CD4-positive, alpha-beta T cell treated with Interleukin-1 beta for 1 hour (primary cell): Measurements from ENCODE around the gene GDPD1.
"Not testable (repeated sequence)": the region's sequence is repeated elsewhere in the genome, so short reads cannot be mapped to it uniquely, and the experiment has no call there.

Experiments
- DNase-seq, 2 donors: peaks; one replicate each; pipeline ENCODE4 v3.0.0-alpha.2; 2020 to 2022

Gene GDPD1

DNA sequence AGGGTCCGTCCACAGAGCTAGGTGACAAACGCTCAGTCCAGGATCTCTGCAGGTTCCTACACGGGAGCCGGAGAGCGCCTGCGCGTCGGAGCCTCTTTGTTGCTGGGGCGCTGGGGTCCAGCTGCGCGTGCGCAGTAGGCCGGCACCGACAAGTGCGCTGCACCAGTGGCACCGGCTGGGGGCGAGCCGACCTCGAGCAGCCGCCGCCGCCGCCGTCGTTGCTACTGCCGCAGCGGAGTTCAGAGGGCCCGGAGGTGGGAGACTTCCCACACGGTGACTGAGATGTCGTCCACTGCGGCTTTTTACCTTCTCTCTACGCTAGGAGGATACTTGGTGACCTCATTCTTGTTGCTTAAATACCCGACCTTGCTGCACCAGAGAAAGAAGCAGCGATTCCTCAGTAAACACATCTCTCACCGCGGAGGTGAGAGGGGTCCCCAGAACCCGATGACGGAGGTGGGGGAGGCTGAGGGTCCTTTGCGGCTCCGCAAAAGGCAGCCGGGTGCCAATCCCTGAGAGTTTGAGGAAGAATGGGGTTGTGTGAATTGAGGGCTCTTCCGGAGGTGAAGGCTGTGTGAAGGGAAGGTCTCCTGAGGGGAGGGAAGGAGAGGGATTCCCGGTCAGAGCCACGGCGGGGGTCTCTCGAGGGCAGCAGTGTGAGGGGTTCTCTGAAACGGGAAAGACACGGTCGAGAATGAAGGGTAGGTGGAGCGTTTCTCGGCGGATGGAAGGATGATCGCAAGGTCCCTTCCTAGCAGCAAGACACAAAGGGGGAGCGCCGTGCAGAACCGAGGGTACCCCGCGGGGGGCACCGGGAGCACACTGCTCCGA, at the start of gene GDPD1:
Gene GDPD1, plus strand, starts transcription at position 184 of the 831 bp plus-strand sequence. Its CDS starts 99 bp downstream, at position 283.
- peak; percentile 97 to 98 for DNase-seq

DNA sequence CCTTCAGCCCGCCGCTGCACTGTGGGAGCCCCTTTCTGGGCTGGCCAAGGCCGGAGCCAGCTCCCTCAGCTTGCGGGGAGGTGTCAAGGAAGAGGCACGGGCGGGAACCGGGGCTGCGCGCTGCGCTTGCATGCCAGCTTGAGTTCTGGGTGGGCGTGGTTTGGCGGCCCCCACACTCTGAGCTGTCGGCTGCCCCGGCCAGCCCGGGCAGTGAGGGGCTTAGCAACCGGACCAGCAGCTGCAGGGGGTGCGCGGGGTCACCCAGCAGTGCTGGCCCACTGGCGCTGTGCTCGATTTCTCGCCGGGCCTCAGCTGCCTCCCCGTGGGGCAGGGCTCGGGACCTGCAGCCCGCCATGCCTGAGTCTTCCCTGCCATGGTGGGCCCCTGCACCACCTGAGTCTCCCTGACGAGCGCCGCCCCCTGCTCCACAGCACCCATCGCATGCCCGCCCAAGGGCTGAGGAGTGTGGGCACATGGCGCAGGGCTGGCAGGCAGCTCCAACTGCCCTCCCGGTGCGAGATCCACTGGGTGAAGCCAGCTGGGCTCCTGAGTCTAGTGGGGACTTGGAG, 47.8 kb upstream of the GDPD1 start:
- no peak for DNase-seq

DNA sequence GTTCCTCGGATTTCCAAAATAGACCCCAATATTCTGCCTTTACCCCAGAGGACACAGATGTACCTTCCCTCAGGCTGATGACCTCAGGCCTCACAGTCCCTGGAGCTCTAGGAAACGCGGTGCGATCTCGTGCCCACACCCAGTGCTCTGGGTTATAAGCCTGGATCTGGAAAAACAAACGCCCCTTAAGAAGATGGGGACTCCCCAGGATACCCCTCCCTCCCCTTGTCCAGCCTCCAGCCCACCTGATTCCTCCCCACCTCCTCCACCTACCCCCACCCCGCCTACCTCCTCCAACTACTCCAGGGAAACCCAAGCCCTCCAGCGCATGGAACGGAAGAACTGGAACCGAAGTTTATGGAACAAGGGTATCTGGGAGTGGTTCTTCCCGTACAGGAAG, 45.6 kb upstream of the GDPD1 start:
- DNase-seq, result no peak

DNA sequence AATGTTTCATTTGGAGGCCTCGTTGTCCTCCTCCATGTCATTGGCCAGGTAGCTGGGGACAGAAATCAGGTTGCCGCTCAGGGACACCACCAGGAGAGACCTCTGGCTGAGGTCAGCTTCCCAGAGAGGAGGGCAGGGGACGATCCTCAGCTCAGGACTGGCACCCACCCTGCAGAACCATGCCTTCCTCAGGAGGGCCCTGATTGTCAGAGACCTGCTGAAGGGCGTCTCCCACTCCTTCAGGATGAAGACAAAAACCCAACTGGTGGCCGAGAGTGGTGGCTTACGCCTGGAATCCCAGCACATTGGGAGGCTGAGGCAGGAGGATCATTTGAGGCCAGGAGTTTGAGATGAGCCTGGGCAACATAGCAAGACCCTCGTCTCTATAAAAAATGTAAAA, 45.2 kb upstream of the GDPD1 start:
- no peak for DNase-seq

DNA sequence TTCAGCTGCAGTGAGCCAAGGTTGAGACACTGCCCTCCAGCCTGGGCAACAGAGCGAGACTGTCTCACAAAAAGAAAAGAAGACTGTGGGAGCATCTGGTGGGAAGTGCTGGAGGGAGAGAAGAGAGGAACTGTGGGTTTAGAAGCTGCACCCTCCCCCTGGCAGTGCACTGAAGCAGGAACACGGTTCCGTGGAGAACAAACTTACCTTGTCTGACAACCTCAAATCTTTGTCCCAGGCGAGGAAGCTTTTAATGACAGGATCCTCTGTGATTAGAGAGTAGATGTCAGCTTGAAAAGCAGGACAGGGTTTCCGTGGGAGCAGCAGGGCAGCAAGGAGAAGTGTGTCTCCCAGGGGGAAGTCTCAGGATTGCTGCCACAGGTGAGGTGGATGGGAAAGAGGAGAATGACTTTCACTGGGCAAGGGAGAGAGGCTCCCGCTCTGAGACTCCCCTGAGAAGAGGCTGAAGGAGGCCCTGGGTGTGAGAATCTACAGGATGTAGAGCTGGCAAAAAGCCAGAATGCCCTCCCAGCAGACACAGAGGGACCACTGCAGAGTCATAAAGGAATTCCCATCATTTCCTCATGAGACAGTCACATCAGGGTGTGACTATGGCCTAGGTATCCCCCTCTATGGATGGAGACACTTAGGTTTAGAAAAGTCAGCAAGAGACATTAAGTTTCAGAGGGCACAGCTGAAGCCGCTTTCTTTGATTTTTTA, 41.9 kb upstream of the GDPD1 start:
- DNase-seq, result no peak

DNA sequence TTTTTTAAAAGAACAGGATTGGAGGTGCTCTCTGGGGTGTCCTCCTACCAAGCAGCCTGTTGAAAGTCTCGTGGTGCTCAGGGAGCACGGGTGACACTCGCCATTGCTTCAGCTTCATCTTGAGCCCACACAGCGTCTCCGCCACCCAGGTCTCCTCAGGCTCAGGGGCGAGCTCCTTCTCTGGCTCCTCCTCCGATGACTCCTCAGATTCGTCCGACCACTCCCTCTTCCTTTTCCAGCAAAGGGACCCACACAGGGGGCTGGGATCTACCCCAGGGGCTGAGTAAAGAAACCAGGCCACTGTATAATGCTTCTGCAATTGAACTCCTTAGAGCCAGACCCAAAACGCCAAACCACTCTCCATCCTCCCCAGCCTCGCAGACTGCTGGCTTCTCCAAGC, 40.7 kb upstream of the GDPD1 start:
- not testable (repeated sequence) for DNase-seq

DNA sequence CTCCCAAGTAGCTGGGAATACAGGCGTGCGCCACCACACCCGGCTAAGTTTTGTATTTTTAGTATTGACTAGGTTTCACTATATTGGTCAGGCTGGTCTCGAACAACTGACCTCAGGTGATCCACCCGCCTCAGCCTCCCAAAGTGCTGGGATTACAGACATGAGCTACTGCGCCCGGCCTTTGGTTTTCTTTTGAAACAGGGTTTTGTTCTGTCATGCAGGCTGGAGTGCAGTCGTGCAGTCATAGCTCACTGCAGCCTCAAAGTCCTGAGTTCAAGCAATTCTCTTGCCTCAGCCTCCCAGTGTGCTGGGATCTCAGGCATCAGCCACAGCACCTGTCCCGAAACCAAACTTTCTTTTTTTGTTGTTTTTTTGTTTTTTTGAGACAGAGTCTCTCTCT, 39.7 kb upstream of the GDPD1 start:
- no peak for DNase-seq

DNA sequence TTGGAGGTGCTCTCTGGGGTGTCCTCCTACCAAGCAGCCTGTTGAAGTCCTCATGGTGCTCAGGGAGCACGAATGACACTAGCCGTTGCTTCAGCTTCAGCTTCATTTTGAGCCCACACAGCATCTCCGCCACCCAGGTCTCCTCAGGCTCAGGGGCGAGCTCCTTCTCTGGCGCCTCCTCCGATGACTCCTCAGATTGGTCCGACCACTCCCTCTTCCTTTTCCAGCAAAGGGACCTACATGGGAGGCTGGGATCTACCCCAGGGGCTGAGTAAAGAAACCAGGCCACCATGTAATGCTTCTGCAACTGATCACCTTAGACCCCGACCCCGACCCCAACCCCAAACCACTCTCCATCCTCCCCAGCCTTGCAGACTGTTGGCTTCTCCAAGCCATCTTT, 38.8 kb upstream of the GDPD1 start:
- no peak for DNase-seq

DNA sequence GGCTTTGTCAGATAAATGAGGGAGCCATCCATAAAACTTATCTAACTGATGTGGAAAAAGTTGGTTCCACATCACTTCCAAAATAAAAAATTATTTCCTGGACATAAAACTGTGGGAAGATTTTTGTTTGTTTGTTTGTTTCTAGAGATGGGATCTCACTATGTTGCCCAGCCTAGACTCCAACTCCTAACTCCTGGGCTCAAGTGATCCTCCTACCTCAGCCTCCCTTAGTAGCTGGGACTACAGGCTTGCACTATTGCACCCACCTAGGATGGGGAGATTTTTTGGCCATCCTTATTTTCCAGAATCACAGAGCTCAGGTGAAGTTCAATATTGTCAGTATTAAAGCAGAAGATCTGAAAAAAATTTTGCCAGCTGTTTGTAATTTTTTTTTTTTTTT, 34.3 kb upstream of the GDPD1 start:
- DNase-seq, result no peak

DNA sequence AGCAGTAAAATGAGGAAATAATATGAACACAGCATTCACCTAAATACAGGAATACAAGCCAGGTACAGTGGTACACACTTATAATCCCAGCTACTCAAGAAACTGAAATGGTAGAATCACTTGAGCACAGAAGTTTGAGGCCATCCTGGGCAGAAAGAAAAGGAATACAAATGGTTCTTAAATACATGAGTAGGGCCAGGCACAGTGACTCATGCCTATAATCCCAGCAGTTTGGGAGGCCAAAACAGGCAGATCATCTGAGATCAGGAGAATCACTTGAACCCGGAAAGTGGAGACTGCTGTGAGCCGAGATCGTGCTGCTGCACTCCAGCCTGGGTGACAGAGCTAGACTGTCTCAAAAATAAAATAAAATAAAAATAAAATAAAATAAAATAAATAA, 33.5 kb upstream of the GDPD1 start:
- no peak for DNase-seq

DNA sequence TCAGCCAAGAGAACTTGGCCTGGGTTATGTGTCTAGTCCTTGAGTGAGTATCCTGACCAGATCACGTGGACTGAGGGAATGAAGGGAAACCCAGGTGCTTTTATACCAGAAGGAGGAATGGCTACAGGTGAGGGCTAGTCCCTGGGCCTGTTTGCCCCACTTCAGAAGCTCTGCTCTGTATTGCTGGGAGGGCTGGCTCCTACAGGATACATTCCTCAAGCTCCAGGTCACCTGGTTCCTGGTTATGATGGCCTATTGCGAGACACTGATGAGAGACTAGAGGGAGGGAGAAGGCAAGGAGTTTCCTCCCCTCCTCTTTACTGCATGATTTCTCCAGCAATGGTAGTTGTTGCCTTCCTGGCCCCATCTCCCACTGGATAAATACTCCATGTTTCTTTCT, 29.5 kb upstream of the GDPD1 start:
- no peak for DNase-seq

DNA sequence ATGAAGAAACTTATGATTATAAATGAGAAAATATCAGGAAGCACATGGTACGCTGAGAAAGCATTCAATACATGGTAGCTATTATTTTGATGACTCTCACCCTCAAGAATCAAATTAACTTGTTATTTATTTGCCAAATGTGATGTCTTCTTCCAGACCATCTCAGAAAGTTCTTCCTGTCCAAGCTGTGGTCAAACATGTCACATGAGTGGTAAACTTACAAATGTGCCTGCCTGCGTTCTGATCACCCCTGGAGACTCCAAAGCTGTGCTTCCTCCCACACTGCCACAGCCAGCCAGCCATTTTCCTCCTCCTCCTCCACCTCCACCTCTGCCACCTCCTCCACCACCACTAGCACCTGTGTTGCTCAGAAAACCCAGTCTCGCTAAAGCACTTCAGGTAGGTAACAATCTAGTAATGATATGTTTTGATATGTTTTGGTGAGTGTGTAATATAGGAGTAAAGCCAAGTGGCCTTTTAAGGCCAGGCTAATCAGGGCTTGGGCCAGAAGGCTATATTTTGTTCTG, 26.9 kb upstream of the GDPD1 start:
- no peak for DNase-seq

DNA sequence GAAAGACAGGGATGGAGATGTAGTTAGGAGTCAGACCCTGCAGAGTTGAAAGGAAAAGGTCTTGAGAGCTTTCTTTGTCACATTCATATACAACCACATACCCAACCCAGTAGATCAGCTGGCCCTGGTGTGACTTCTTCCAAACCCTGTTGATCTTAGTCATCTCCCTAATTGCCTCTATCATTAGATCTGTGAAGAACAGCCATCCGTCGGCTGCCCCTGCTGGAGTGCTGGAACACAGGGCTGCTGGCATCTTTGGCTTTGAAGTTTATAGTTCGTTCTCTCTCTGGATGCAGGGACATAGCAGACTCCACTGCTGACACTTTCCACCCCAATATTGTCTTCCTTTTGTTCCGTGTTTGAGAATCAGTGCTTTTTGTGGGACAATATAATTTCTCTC, 20.9 kb upstream of the GDPD1 start:
- no peak for DNase-seq

DNA sequence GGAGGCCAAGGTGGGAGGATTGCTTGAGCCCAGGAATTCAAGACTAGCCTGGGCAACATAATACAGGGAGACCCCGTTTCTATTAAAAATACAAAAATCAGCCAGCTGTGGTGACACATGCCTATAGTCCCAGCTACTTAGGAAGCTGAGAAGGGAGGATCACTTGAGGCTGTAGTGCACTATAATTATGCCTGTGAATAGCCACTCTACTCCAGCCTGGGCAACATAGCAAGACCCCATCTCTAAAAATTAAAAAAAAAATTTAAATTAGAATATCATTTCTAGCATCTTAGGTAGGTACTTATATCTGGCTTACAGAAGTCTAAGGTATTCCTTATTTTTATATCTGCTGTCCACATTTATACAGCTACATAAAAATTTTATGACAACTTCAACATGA, 18.0 kb upstream of the GDPD1 start:
- no peak for DNase-seq

DNA sequence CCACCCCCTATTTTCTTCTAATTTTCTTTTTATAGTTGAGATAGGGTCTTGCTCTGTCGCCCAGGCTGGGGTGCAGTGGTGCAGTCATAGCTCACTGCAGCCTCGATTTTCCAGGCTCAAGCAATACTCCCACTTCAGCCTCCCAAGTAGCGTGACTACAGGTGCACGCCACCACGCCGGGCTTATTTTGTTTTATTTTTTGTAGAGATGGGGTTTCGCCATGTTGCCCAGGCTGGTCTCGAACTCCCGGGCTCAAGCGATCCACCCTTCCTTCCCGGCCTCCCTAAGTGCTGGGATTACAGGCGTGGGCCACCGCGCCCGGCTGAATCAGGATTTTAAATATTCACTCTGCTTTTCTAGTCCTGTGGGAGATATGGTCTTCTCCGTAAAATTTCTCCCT, 941 bp upstream of the GDPD1 start:
- DNase-seq, result no peak

DNA sequence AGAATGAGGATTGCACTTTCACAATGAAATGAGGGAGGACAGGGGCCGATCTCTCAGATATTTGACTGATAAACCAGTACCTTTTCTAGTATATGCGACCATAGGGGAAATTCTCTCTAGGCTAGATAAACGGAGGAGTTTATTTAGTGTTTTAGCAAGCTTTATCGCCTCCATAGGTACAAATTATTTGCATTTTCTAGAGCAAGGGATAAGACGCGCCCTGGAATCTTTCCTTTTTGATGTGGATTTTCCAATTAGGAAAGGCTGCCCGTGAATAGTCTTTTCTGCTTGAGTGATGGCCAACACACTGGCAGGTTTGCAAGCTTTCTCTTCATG, 351 bp upstream of the GDPD1 start:
- DNase-seq, result no peak

DNA sequence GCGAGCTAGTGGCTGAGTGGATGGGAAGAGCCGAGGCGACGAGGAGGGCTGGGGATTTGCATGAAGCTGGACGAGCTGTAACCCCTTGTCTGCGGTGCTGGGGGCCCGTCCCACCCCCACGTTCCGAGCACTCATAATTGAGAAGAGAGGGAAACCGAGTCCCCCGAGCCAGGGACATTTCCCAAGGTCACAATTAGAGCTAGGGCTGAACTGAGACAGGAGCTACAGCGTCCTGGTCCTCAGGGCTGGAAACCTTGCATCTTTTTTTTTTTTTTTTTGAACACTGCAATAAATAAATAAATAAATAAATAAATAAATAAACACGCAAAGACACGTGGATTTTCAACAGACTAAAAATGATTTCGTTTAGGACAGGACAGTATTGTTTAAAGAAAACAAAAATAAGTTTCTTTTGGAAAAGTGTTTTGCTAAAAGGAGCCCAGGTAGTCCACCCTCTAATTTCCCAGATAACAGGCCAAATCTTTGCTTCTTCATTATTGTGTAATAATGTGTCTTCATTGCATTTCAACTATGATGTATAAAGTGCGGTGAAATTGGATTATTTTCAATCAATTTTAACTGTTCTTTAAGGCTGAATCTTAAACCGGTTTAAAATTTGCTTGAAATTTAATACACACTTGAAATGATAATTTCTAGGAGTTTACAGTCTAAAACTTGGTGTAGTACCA, 992 bp downstream of the GDPD1 start:
- no peak for DNase-seq

DNA sequence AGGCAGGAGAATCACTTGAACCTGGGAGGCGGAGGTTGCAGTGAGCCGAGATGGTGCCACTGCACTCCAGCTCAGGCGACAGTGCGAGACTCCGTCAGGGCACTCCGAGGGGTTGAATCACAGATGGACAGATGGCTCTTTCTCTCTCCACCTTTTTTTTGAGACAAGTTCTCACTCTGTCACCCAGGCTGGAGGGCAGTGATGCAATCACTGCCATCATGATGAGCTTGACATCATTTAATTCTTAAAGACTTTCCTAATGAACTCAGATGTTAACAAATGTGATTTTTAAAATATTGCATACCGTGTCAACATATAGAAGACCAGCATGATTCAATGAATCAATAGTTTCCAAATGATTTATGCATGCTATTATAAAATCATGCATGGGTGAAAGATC, 3.5 kb downstream of the GDPD1 start:
- DNase-seq, result no peak

DNA sequence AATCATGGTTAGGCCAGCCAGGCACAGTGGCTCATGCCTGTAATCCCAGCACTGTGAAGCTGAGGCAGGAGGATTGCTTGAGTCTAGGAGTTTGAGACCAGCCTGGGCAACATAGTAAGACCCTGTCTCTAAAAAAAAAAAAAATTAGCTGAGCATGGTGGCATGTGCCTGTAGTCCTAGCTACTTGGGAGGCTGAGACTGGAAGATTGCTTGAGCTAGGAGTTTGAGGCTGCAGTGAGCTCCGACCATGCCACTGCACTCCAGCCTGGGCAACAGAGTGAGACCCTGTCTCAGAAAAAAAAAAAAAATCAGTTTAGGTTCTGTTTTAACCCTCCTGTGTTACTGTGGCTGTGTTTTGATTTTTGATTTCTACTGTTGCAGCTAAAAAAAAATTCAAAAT, 8.3 kb downstream of the GDPD1 start:
- not testable (repeated sequence) for DNase-seq

DNA sequence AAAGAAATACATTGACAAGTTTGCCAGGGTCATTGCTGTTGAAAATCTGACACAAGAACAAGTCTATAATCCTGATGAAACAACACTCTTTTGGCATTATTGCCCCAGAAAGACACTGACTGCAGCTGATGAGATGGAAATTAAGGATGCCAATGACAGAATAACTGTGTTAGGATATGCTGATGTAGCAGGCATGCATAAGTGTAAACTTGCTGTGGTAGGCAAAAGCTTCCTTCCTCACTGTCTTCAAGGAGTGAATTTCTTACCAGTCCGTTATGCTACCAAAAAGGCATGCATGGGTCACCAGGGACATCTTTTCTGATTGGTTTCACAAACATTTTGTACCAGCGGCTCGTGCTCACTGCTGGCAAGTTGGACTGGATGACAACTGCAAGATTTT, 10.5 kb downstream of the GDPD1 start:
- no peak for DNase-seq

DNA sequence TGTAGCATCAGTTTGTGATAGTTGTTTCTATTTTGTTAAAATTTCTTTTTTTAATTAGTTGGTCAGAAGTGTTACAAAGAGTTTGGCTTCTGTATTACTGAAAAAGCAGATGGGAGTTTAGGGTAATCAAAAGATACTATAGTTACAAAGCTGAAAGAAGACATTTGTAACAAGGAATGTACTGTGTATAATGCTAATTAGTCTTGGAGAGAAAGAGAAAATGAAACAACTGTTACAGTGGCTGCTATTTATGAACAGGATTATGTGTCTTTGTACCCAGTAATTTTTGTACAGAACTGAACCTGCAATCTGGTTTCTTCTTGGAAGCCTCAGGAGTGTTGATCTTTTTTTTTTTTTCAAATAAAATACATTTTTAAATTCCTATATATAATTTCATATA, 14.3 kb downstream of the GDPD1 start:
- no peak for DNase-seq

DNA sequence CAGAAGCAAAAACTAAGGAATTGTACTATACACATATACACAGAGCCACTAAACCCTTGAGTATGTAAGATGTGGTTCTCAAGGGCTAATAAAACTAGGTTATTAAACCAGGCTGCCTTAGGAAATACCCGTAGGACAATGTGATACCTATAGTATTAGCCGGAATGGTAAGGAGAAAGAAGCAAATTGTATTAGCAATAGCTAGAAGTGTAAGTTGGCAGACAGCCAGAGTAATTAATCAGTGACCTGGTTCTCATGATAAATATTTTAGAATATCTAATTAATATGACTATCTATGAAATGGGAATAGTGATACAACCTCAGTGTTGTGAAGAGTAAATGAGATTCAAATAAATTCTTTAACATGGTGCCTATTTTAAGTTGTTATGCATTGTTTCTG, 18.6 kb downstream of the GDPD1 start:
- no peak for DNase-seq

DNA sequence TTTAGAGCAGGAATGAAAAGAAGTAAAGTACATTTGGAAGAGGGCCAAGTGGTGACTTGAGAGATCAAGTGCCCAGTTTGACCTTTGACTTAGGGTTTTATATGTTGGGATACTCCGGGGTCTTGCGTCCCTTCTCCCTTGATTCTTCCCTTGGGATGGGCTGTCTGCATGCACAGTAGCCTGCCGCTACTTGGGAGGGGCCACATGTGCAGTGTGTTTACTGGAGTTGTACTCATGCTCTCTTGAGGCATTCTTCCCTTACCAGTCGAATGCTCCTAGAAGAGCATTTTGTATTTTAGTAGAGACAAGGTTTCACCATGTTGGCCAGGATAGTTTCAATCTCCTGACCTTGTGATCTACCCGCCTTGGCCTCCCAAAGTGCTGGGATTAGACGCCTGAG, 23.8 kb downstream of the GDPD1 start:
- DNase-seq, result no peak

DNA sequence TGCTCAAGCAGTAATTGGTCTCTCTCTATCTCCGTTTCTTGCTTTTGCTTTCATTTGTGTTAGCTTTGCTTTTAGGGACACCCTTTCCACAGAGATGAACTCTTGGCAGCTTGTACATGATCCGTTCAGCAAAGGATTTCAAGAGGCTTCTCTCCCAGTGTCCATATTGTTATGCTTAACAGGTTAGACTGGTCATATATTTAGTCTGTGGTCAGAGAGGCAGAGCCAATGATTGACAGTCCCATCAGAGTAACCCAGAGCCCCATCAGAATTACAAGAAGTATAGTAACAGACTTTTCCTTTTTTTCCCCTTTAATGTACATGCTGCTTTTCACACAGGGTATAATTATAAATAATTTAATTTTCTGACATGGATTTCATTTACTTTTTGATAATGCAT, 34.4 kb downstream of the GDPD1 start:
- no peak for DNase-seq
